ENCODE measurements around the gene ADAMTS7.
"Not testable (repeated sequence)": the region's sequence is repeated elsewhere in the genome, so short reads cannot be mapped to it uniquely, and the experiment has no call there.

Gene ADAMTS7

DNA sequence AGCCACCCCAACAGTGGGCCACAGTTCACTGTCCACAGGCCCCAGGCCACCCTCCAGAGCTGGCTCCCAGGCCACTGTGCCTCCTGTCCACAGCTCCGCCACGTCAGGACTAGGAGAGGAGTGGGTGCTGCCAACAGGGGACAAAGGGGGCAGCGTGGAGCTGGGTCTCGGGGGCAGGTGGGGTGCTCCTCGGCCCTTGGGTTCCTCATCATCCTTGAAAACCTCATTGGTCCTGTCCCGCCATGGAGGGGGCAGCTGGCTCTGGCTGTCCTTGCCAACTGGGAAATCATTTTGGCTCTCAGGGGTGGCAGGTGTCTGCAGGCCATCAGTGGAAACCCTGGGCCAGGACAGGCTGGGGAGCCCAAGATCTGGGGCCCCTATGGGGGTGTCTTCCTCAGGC is 45.2 kb downstream of the ADAMTS7 start:
- peak overlapping the region; percentile 41 for H3K27ac Mint-ChIP-seq
- no peaks in the 10 kb centered on the region for H3K27me3 Mint-ChIP-seq
- no peaks in the 10 kb centered on the region for H3K9me3 Mint-ChIP-seq
- ATAC-seq: no peak
- no peaks in the 10 kb centered on the region for H3K36me3 Mint-ChIP-seq
- no peak overlapping the region for H3K4me3 Mint-ChIP-seq
- peaks cover 42% of the 10 kb centered on the region for H3K4me1 Mint-ChIP-seq

DNA sequence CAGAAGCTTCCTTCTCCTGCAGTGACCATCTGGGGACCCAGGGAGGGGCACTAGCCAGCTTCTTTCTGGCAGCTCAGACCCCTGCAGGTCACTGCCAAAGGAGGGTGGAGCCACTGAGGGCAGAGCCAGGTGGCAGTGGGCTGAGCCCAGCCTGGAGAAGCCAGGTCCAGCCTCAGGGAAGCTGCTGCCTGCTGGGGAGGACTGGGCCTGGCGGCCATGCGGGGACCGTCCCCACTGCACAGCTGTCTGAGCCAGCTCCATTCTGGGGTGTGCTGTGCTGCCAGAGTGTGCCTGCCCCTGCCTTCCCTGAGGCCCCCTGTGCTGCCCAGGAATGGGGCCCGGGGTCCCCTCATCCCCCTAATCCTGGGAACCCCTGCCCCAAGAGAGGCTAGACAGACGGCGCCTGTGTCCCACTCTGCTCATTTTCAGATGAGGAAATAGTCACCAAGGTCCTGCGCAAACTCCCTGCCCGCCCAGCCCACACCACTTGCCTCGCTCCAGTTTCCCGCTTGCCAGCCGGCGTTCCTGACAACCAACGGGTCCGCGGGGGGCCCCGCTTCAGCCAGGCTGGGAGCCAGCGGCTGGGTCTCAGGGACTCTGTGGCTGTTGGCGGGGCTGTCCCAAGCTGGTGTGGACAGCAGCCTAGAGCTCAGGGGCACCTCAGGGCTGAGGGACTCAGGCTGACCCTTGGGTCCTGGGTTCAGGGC is 46.0 kb downstream of the ADAMTS7 start:
- H3K4me1 Mint-ChIP-seq: peaks cover 49% of the 10 kb centered on the region
- not testable (repeated sequence) for H3K4me3 Mint-ChIP-seq, H3K36me3 Mint-ChIP-seq, ATAC-seq, H3K27me3 Mint-ChIP-seq, H3K27ac Mint-ChIP-seq, H3K9me3 Mint-ChIP-seq

DNA sequence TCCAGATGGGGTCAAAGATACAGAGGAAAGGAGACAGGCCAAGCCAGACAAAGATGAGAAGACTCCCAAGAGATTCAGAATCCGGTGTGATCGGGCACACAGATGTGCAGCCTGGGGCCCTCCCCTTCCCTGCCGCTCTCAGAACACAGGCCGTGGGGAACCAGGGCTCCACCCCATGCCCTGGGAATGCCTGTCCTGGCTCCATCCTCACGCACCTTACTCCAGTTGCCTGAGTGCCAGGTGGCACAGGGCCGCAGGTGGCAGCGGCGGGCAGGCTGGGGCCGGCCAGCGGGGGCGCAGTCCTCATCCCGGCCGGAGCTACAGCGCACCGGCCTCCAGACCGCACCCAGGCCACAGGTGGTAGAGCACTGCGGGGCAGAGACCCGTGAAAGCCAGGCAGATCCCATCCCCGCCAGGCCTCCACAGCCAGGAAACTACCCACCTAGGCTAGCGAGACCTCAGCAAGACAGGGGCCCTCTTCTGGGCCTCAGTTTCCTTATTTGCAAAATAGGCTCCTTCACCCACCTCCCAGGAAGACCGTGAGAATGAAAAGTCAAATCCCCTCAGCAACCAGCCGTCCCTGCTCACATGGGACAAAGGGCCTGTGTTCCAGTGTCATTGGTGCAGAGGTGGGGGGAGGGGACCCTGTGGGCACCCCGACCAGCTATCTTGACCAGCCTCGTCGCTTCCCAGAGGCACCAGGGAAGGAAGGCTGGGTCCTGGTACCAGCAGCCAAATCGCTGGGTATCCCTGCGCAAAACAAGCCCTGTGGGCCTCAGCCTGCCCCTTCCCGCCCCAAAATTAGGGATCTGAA is 46.7 kb downstream of the ADAMTS7 start:
- not testable (repeated sequence) for H3K4me3 Mint-ChIP-seq, ATAC-seq, H3K36me3 Mint-ChIP-seq, H3K27me3 Mint-ChIP-seq, H3K9me3 Mint-ChIP-seq
- H3K27ac Mint-ChIP-seq: peak overlapping the region; percentile 64
- H3K4me1 Mint-ChIP-seq: peaks cover 56% of the 10 kb centered on the region

DNA sequence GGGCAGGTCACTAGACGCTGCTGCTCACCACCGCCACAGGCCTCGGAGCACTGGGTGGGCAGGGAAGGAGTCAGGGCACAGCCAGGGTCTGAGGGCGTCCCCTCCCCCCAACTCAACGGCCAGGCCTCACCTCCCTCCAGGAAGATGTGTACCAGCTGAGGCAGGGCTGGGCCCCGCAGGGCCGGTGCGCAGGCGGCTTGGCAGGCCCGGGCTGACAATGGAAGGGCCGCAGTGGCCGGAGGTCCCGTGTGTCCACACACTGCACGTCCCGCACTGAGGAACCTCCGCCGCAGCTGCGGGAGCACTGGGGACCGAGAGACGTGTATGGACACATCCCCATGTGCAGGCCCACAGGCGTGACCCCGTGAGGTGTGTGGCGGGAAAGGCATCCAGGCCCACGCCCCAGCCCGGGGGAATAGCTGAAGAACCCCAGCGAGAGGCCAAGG is 47.4 kb downstream of the ADAMTS7 start:
- peak overlapping the region; percentile 64 for H3K27ac Mint-ChIP-seq
- H3K4me1 Mint-ChIP-seq: peaks cover 55% of the 10 kb centered on the region
- no peaks in the 10 kb centered on the region for H3K27me3 Mint-ChIP-seq
- ATAC-seq: no peak
- no peak overlapping the region for H3K4me3 Mint-ChIP-seq
- no peaks in the 10 kb centered on the region for H3K9me3 Mint-ChIP-seq
- no peaks in the 10 kb centered on the region for H3K36me3 Mint-ChIP-seq

DNA sequence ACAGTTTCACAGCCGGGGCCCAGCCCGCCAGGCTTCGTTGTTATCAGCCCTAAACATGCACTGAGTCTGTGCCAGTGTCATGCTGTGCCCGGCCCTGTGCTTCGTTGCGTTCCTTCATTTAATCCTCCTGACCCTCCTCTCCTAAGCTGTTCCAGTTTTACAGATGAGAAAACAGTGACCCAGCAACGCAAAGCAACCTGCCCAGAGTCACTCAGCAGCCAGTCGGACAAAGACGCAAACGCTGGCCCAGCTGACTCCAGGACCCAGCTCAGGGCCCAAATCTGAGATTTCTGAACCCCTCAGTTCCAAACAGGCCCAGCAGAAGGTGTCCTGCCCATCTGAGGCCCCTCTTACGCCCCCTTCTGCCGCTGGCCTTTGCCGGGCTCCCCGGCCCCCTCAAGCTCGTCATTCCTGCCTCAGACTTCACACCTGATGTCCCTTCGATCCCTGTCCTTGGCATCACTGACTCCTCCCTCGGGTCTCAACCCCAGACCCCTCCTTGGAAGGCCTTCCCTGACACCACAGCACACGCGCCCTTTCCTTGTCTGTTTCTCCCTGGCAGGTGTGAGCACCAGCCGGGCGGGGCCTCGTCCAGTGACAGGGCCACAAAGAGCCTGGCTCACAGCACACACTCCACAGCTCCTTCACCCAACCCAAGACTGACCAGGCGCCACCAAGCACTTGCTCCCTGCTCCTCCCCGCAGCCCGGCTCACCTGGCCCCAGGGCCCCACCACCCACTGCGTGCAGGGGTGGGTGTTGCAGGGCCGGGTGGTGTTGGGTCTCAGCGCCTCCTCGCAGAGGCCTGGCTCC is 48.1 kb downstream of the ADAMTS7 start:
- Mint-ChIP-seq H3K27ac (peak overlapping the region; percentile 64), H3K27me3 (no peaks in the 10 kb centered on the region), H3K36me3 (no peaks in the 10 kb centered on the region), H3K4me1 (peaks cover 62% of the 10 kb centered on the region), H3K9me3 (no peaks in the 10 kb centered on the region), H3K4me3 (no peak overlapping the region)
- no peak for ATAC-seq

DNA sequence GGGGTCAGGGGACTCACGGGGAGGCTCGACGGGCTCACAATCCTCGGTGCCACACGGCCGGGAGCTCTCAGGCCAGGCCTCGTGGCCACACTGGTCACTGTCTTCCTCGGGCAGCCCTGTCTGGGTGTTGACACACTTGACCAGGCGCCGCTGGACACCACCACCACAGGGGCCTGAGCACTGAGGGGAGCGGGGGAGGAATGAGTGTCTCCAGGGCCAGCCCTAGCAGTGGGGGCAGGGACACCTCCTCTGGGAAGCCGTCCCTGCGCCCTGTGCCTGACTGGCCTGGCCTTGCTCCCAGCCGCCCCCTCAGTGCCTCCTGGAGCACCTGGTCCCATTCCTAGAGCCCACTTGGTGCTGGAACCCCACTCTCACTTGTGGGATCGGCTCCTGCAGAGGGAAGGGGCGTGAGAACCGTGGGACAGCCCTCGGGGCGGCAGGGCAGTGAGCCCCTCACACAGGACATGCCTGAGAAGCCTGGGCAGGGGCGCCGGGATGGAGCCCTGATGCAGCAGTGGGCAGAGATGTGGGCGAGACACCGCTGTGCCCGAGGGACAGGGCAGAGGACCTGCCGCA is 48.8 kb downstream of the ADAMTS7 start:
- not testable (repeated sequence) for ATAC-seq, H3K36me3 Mint-ChIP-seq, H3K27me3 Mint-ChIP-seq, H3K9me3 Mint-ChIP-seq, H3K4me3 Mint-ChIP-seq
- Mint-ChIP-seq H3K4me1 (peaks cover 69% of the 10 kb centered on the region), H3K27ac (peak overlapping the region; percentile 96)

DNA sequence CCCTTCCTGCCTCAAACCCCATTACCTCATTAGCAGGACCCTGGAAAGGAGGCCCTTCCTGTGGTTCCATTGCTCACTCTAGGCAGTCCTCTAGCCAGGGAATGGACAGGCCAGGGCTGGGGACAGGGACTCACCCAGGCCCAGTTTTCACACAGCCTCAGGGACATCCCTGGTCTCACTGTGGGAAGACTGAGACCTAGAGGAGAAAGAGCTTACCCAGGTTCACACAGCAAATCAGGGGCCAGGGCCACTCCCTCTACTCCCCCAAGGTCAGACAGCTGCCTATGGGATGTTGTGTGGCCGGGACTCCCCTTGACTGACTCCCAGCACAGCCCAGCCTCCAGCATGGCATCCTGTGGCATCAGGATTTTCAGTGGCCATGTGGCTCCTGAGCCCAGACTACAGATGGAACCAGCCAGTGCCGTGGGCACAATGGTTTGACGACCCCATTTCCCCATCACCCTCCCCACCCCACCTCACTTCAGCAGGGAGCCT is 49.3 kb downstream of the ADAMTS7 start:
- ATAC-seq: no peak

DNA sequence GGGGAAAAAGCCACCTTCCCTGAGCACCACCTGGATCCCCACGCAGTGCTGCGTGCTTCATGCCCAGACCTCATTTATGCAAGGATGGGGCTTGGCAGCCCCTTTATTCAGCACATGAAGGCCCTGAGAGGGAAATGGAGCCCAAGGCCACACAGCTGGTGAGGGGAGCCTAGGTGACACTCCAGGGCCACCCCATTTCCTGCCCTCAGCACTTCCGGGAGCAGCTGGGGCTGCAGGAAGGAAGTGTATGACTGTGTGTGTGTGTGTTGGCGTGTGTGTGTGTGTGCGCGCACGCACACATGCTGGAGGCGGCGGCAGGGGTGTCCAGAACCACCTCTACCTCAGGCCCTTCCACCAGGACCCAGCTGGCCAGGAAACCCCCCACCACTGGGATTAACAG is 49.8 kb downstream of the ADAMTS7 start:
- not testable (repeated sequence) for H3K27me3 Mint-ChIP-seq, H3K36me3 Mint-ChIP-seq, H3K9me3 Mint-ChIP-seq
- peaks cover 74% of the 10 kb centered on the region for H3K4me1 Mint-ChIP-seq
- ATAC-seq: peak; percentile 42
- peak overlapping the region; percentile 38 for H3K4me3 Mint-ChIP-seq
- H3K27ac Mint-ChIP-seq: peak overlapping the region; percentile 96

More for the DNA sequence above, 49.3 kb downstream of the ADAMTS7 start:
- Mint-ChIP-seq H3K9me3 (no peaks in the 10 kb centered on the region), H3K4me1 (peaks cover 74% of the 10 kb centered on the region), H3K4me3 (no peak overlapping the region), H3K27me3 (no peaks in the 10 kb centered on the region), H3K36me3 (no peaks in the 10 kb centered on the region), H3K27ac (peak overlapping the region; percentile 96)

DNA sequence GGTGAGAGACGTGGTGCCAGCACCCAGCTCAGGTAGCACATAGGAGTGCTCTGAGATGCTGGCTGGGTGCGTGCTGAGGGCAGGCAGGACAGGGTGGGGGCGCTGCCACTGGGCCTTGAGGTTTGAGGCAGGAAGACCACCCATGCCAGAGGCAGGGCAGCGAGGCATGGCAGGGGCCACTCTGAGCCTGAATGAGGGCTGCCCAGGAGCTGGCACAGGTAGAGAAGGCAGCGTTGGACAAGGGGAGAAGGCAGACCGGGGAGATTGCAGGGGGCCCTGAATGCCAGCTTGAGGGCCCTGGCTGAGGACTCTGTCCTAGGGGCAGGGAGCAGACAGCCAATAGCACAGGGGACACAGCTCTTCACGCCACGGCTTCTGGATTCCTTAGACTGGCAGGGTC is 50.2 kb downstream of the ADAMTS7 start:
- peak overlapping the region; percentile 38 for H3K4me3 Mint-ChIP-seq
- H3K9me3 Mint-ChIP-seq: no peaks in the 10 kb centered on the region
- H3K27ac Mint-ChIP-seq: peak overlapping the region; percentile 96
- no peaks in the 10 kb centered on the region for H3K27me3 Mint-ChIP-seq
- ATAC-seq: no peak
- H3K36me3 Mint-ChIP-seq: no peaks in the 10 kb centered on the region
- H3K4me1 Mint-ChIP-seq: peaks cover 77% of the 10 kb centered on the region

DNA sequence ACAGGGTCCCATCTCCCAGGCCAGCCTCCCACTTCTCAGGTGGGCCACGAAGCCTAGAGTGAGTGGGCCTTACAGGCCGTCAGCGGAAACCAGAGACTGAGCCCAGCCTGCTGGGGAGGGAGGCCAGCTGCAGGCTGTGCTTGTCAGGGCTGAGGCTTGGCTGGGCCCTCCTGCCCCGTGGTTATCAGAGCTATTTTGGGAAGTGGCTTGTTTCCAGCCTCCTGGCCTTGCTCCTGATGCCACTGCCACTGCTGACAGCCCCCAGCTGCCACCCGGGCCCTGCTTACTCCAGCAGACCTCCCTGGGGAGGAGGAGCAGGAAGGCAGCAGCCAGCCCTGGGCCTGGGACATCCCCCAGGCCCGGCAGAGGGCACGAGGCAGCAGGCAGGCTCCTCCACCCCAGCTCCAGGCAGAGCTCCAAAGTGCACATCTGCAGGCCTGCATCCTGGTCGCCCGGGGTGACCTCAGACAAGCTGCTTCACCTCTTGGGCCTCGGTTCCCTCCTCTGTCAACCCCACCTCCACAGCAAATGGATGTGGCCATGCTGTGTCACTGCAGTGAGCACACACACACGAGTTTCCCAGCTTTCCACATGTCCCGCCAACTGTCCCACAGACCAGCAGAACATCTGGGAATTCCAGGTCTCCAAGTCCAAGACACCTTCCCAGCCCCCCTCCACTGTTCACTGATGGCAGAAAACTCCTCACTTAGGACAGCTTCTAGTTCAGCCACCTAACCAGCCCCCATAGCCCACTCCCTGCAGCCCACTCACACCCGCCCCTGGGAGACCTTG is 51.0 kb downstream of the ADAMTS7 start:
- peak overlapping the region; percentile 15 for H3K4me3 Mint-ChIP-seq
- not testable (repeated sequence) for ATAC-seq, H3K36me3 Mint-ChIP-seq, H3K9me3 Mint-ChIP-seq, H3K27me3 Mint-ChIP-seq
- H3K27ac Mint-ChIP-seq: peak overlapping the region; percentile 96
- peaks cover 81% of the 10 kb centered on the region for H3K4me1 Mint-ChIP-seq

DNA sequence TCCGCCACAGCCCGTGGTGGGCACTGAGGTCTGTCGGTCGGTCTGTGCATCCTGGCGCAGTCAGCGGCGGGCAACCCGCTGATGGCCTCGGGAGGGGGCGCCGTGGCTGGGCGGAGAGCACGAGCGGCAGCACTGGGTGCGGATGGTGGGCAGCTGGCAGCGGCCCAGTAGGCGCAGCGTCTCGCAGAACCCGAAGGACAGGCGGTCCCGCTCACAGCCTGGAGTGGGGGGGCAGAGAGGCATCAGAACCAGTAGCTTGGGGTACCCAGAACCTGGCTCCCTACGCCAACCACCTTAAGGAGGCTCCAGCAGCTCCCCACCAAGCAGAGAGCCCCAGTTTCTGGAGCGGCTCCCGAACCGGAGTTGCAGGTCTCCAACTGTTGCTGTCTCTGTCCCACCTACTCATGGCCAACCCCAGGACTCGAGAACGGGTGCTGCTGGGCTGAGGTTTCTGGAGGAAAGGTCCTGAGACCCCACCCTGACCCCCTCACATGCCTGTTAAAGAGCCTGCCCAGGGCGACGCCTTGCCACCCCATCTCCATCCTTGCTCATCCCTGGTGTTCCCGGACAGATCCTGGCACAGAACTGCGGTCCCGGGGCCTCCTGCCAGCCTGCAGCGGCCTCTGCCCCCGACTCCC is 51.8 kb downstream of the ADAMTS7 start:
- H3K4me3 Mint-ChIP-seq, H3K36me3 Mint-ChIP-seq, H3K9me3 Mint-ChIP-seq, ATAC-seq, H3K27me3 Mint-ChIP-seq: not testable (repeated sequence)
- peaks cover 81% of the 10 kb centered on the region for H3K4me1 Mint-ChIP-seq
- peak overlapping the region; percentile 96 for H3K27ac Mint-ChIP-seq

DNA sequence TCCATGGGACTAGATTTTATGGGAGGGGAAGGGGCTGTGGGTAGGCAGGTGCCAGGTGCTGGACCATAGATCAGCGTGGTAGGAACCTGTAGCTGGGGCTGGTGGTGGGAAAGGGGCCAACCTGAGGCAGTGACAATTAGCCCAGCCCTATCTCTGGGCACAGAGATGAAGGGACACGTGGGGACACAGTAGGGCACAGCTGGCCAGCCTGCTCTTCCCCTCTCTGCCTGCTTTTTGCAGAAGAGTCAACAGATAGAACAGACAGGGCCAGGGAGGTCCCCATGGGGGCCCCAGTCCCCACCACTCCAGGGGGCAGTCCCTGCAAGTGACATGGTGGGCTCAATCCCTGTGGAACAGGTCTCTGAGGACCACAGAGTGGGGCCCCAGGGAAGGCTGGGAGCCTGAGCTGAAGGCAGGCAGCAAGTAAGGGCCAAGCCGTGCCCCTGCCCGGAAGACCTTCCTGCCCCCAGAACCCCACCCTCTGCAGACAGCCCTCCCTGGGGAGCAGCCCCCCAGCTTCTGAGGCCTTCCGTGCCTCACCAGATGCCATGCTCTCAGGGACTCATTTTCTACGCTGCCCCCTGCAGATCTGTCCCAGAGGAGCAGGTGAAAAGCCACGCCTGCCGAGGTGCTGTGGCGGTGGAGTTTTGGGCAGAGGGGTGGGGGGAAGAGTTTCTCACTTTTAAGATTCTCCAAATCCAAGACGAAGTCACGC is 52.6 kb downstream of the ADAMTS7 start:
- Mint-ChIP-seq H3K4me1 (peaks cover 73% of the 10 kb centered on the region), H3K4me3 (peak overlapping the region; percentile 56), H3K27ac (peak overlapping the region; percentile 96)
- not testable (repeated sequence) for H3K27me3 Mint-ChIP-seq, ATAC-seq, H3K36me3 Mint-ChIP-seq, H3K9me3 Mint-ChIP-seq

DNA sequence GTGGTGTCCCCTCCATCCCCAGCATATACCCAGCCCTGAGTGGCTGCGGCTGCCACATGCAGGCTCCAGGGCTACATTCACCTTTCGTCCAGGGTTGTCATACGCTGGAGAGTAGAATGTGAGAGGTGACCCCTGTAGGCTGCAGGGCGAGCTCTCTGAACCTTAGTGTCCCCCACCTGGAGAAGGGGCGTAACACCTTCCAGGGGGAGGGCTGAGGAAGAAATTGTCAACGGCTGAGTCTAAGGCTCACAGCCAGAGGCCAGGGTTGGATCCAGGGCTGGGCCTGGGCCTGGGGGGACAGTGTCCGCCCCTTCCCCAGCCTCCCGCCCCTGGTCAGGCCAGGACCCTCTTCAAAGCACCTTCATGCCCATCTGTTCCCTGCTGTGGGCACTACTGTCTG is 53.2 kb downstream of the ADAMTS7 start:
- H3K36me3 Mint-ChIP-seq, H3K27me3 Mint-ChIP-seq, H3K9me3 Mint-ChIP-seq, ATAC-seq, H3K4me3 Mint-ChIP-seq: not testable (repeated sequence)
- peaks cover 68% of the 10 kb centered on the region for H3K4me1 Mint-ChIP-seq
- peak overlapping the region; percentile 96 for H3K27ac Mint-ChIP-seq

DNA sequence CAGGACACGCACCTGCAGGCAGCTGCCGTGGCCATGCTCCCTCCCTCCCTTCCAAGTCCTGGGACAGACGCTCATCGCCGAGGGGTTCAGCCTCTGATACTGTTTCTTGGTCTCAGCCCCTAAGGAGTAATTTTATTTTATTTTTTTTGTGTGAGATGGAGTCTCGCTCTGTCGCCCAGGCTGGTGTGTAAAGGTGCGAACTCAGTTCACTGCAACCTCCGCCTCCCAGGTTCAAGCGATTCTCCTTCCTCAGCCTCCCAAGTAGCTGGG is 53.7 kb downstream of the ADAMTS7 start:
- no peak for ATAC-seq
- no peaks in the 10 kb centered on the region for H3K9me3 Mint-ChIP-seq
- H3K4me1 Mint-ChIP-seq: peaks cover 66% of the 10 kb centered on the region
- H3K27me3 Mint-ChIP-seq: no peaks in the 10 kb centered on the region
- H3K27ac Mint-ChIP-seq: peak overlapping the region; percentile 96
- peak overlapping the region; percentile 74 for H3K4me3 Mint-ChIP-seq
- H3K36me3 Mint-ChIP-seq: no peaks in the 10 kb centered on the region
